CD4-positive, alpha-beta memory T cell (primary cell): ENCODE measurements around the gene IFITM2. TPM values are rescaled to one million over a fixed set of nuclear protein-coding genes. Genes with fewer than 3 reads are reported as not detected.
"Not testable (repeated sequence)": the region's sequence is repeated elsewhere in the genome, so short reads cannot be mapped to it uniquely, and the experiment has no call there.

Experiments
- CTCF ChIA-PET: fragments of 350-600 bp; sonication (Branson Sonifier 250); formaldehyde crosslinking; loops from one replicate; lab custom pipeline; 2021; ENCODE audit warnings: inconsistent platforms; ENCODE audit not compliant: partially characterized antibody; lab: Charles Lee
- POLR2A ChIA-PET: fragments of 350-600 bp; sonication (Branson Sonifier 250); formaldehyde crosslinking; loops from one replicate; lab custom pipeline; 2021; ENCODE audit not compliant: partially characterized antibody; lab: Charles Lee
- DNase-seq, 5 donors: peaks; one replicate each; pipeline versions ENCODE4 v3.0.0 to v3.0.0-alpha.2; 2020 to 2022; ENCODE audit warnings: mixed read lengths in 1 of 5
- H3K27ac ChIP-seq: one replicate; pipeline ENCODE4 v1.7.0; 2013; ENCODE audit warnings: low read depth, low read length
- H3K27me3 ChIP-seq: 2 replicates; pipeline ENCODE4 v1.7.0; 2013; ENCODE audit warnings: mild to moderate bottlenecking, low read length, moderate library complexity; ENCODE audit not compliant: insufficient read depth
- H3K36me3 ChIP-seq: 2 replicates; pipeline ENCODE4 v1.7.0; 2013; ENCODE audit warnings: mild to moderate bottlenecking, low read length, moderate library complexity; ENCODE audit not compliant: insufficient read depth
- H3K4me1 ChIP-seq: 2 replicates; pipeline ENCODE4 v1.7.0; 2013; ENCODE audit warnings: mild to moderate bottlenecking, low read length, moderate library complexity; ENCODE audit not compliant: insufficient read depth
- H3K4me3 ChIP-seq, 2 donors: one replicate each; pipeline ENCODE4 v1.7.0; 2013; ENCODE audit warnings: low read length in 2 of 2, mild to moderate bottlenecking in 1 of 2
- H3K9me3 ChIP-seq, 2 donors: one replicate each; pipeline ENCODE4 v1.7.0; 2013; ENCODE audit warnings: low read length in 2 of 2, control low read depth in 1 of 2; ENCODE audit not compliant: control insufficient read depth in 1 of 2
- H3K27ac Mint-ChIP-seq, 7 donors: one replicate each; pipeline ENCODE4 v1.8.0; 2020 to 2021; ENCODE audit warnings: mixed read lengths in 7 of 7, mild to moderate bottlenecking in 6 of 7, inconsistent platforms in 3 of 7, moderate library complexity in 3 of 7
- H3K27me3 Mint-ChIP-seq, 2 donors: one replicate each; pipeline ENCODE4 v1.8.0; 2020 to 2021; ENCODE audit warnings: mixed read lengths in 2 of 2
- H3K36me3 Mint-ChIP-seq, 2 donors: one replicate each; pipeline ENCODE4 v1.8.0; 2020 to 2021; ENCODE audit warnings: mixed read lengths in 2 of 2, inconsistent platforms in 1 of 2, mild to moderate bottlenecking in 1 of 2
- H3K4me1 Mint-ChIP-seq, 4 donors: one replicate each; pipeline ENCODE4 v1.8.0; 2020 to 2021; ENCODE audit warnings: mixed read lengths in 4 of 4, mild to moderate bottlenecking in 1 of 4
- H3K4me3 Mint-ChIP-seq, 8 donors: one replicate each; pipeline ENCODE4 v1.8.0; 2020 to 2021; ENCODE audit warnings: mixed read lengths in 8 of 8, mild to moderate bottlenecking in 7 of 8, moderate library complexity in 6 of 8, inconsistent platforms in 3 of 8
- H3K9me3 Mint-ChIP-seq, 8 donors: one replicate each; pipeline ENCODE4 v1.8.0; 2020 to 2021; ENCODE audit warnings: mixed read lengths in 8 of 8, mild to moderate bottlenecking in 5 of 8, inconsistent platforms in 3 of 8, moderate library complexity in 1 of 8
- intact Hi-C: fragments of 100-400 bp; cut with micrococcal nuclease; formaldehyde crosslinking; loops from one replicate; pipeline ENCODE4 v1.15.1; 2023
- polyA plus RNA-seq, 2 donors: library from polyadenylated mRNA; unstranded; fragments of 300-500 nt; fragmentation: Illumina TruSeq; gene quantifications; one replicate each; pipeline ENCODE4 v1.2.3, GENCODE V29; 2021
- total RNA-seq, 2 experiments: library from RNA; stranded (reverse); gene quantifications; one replicate each; pipeline ENCODE4 v1.2.3, GENCODE V29; 2021

The IFITM2 gene
- total and polyA plus RNA-seq, 4 experiments from 2014 or later, result 202 to 3,716 (median 1,347) TPM

DNA sequence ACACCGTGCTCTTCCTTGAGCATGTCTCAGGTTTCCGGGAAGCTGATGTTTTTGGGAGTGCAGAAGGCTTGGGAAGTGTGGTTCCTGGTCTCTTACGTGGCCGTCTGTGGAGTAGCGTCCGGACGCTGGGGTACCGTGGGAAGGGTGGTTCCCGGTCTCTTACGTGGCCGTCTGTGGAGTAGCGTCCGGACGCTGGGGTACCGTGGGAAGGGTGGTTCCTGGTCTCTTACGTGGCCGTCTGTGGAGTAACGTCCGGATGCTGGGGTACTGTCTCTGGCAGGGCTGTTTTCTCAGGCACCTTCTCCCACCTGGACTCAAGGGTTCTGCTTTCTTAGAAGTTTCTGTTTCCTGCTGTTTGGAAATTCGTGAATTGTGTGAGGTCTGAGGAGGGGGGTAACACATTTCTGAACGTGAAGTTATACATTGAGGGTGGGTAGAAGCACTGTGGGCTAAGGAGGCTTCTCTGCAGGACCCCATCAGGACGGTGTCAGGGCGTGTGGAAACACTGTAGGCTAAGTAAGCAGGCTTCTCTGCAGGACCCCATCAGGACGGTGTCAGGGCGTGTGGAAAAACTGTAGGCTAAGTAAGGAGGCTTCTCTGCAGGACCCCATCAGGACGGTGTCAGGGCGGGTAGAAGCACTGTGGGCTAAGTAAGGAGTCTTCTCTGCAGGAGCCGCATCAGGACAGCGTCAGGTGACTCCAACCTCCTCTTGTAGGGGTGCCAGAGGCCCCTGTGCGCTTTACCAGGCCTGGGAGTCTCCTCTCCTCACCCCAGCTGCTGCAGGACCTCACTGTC, 18.4 kb downstream of the IFITM2 start:
- peak overlapping the region; percentile 76 for H3K27ac ChIP-seq
- ChIA-PET CTCF (interaction anchor here (1.6 kb wide), 1 partner anchor 29 kb away, joined by 5 read pairs; no protein-coding TSS in a partner anchor), POLR2A (interaction anchor here (0.6 to 4.5 kb wide), 6 partner anchors 10 to 118 kb away, joined by 3 to 42 read pairs (median 6); partner anchors contain the start of genes BET1L, IFITM1 and RIC8A)
- peak overlapping the region; percentile 86 to 96 (median 91) for H3K27ac Mint-ChIP-seq
- H3K4me1 Mint-ChIP-seq, result peaks cover 30 to 70% (median 51%) of the 10 kb centered on the region in 4 donors
- H3K36me3 Mint-ChIP-seq, result no peaks in the 10 kb centered on the region
- H3K36me3 ChIP-seq, result no peaks in the 10 kb centered on the region
- no peak for DNase-seq
- H3K27me3 ChIP-seq, result no peaks in the 10 kb centered on the region
- peaks cover 0 to 2% (median 0%) of the 10 kb centered on the region in 8 donors for H3K9me3 Mint-ChIP-seq
- intact Hi-C loops, result no loop called here
- H3K27me3 Mint-ChIP-seq, result no peaks in the 10 kb centered on the region
- no peak overlapping the region for H3K4me3 ChIP-seq
- no peaks in the 10 kb centered on the region for H3K9me3 ChIP-seq
- peak overlapping the region in 7 of 8 donors; percentile 31 to 84 (median 64) for H3K4me3 Mint-ChIP-seq
- H3K4me1 ChIP-seq, result peaks cover 40% of the 10 kb centered on the region

DNA sequence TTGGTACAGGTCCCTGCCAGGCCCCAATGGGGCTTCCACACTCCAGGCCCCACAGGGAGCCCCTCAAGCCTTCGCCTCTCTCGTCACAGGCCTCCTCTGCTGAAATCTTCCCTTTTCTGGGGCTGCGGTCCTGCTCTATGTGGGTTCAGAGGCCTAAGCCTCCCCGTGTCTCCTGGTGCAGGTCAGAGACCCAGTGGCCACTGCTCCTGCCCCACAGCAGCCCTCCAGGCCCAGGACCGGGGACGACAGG, 18.9 kb downstream of the IFITM2 start:
- H3K4me1 Mint-ChIP-seq, result peaks cover 33 to 75% (median 56%) of the 10 kb centered on the region in 4 donors
- H3K36me3 Mint-ChIP-seq, result no peaks in the 10 kb centered on the region
- H3K36me3 ChIP-seq, result no peaks in the 10 kb centered on the region
- H3K4me1 ChIP-seq, result peaks cover 45% of the 10 kb centered on the region
- peak overlapping the region; percentile 76 for H3K27ac ChIP-seq
- H3K9me3 ChIP-seq, result no peaks in the 10 kb centered on the region
- intact Hi-C loops, result no loop called here
- H3K9me3 Mint-ChIP-seq, result peaks cover 0 to 2% (median 0%) of the 10 kb centered on the region in 8 donors
- H3K27ac Mint-ChIP-seq, result peak overlapping the region; percentile 86 to 96 (median 91)
- CTCF ChIA-PET, result interaction anchor here (1.5 kb wide), 1 partner anchor 15 kb away, joined by 4 read pairs; no protein-coding TSS in a partner anchor
- H3K4me3 Mint-ChIP-seq, result peak overlapping the region in 7 of 8 donors; percentile 58 to 84 (median 64)
- DNase-seq, result no peak
- H3K27me3 ChIP-seq, result no peaks in the 10 kb centered on the region
- H3K27me3 Mint-ChIP-seq, result no peaks in the 10 kb centered on the region
- POLR2A ChIA-PET, result interaction anchor here (1.1 to 4.5 kb wide), 6 partner anchors 10 to 118 kb away, joined by 3 to 42 read pairs (median 6); partner anchors contain the start of genes BET1L, IFITM1, PGGHG and RIC8A
- peak overlapping the region in 1 of 2 donors; percentile 37 for H3K4me3 ChIP-seq

DNA sequence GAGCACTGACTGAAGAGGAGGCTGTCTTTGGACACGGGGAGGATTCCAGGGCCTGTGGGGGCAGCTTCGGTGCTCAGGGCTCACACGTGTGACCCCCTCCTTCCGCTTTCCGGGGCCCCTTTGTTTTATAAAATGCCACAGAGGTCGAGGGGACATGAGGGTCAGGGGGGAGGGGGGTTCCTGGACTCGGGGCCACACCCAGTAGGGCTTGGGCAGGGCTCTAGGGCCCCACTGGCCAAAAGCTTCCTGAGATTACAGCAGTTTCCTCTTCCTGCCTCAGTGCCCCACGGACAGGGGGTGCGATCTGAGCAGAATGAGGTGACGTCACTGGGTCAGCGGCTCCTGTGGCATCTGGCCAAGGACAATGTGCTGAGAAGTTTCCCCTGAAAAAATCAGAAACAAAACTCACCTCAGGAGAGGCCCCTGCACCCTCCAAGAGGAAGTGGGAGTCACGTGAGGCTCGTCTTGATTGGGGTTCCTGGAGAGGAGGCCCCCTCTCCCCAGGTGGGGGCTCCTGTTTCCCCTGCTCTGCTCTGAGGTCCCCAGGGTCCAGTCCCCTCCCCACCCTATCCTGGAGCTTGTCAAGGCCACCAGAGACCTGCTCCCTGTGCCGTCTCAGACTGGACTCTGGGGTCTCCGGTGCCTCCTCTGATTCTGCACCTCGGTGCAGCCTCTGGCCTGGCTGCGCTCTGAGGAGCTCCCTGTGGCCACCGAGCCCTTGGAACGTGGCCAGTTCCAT, 19.4 kb downstream of the IFITM2 start:
- Mint-ChIP-seq H3K4me1 (peaks cover 33 to 80% (median 57%) of the 10 kb centered on the region in 4 donors), H3K4me3 (peak overlapping the region; percentile 58 to 84 (median 67)), H3K27ac (peak overlapping the region; percentile 86 to 96 (median 91)), H3K36me3 (no peaks in the 10 kb centered on the region), H3K9me3 (peaks cover 0 to 2% (median 0%) of the 10 kb centered on the region in 8 donors), H3K27me3 (no peaks in the 10 kb centered on the region)
- intact Hi-C loops, result no loop called here
- Histone ChIP-seq H3K4me1 (peaks cover 50% of the 10 kb centered on the region), H3K27me3 (no peaks in the 10 kb centered on the region), H3K9me3 (no peaks in the 10 kb centered on the region), H3K36me3 (no peaks in the 10 kb centered on the region), H3K27ac (peak overlapping the region; percentile 76), H3K4me3 (peak overlapping the region in 1 of 2 donors; percentile 37)
- DNase-seq, result peak; percentile 67 to 82 (median 68)
- ChIA-PET CTCF (interaction anchor here (1.4 to 1.5 kb wide), 4 partner anchors 15 to 76 kb away, joined by 3 to 4 read pairs (median 4); no protein-coding TSS in a partner anchor), POLR2A (interaction anchor here (0.7 to 4.5 kb wide), 8 partner anchors 11 to 119 kb away, joined by 3 to 42 read pairs (median 4); partner anchors contain the start of genes BET1L, IFITM1, PGGHG and RIC8A)

DNA sequence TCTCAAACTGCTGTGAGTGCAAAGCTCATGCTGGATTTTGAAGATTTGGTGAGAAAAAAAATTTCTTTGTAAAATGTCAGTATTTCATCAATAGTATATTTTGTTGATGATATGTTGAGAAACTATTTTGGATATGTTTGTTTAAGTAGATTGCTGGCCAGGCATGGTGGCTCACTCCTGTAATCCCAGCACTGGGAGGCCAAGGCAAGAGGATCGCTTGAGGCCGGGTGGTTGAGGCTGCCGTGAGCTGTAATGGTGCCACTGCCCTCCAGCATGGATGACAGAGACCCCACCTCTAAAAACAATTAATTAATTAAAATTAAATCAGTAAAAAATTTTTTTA, 19.9 kb downstream of the IFITM2 start:
- H3K27me3 ChIP-seq, result no peaks in the 10 kb centered on the region
- H3K27me3 Mint-ChIP-seq, result no peaks in the 10 kb centered on the region
- H3K9me3 Mint-ChIP-seq, result peaks cover 0 to 2% (median 0%) of the 10 kb centered on the region in 8 donors
- H3K4me3 Mint-ChIP-seq, result peak overlapping the region; percentile 21 to 75 (median 62)
- H3K4me3 ChIP-seq, result no peak overlapping the region
- intact Hi-C loops, result no loop called here
- peak overlapping the region; percentile 76 for H3K27ac ChIP-seq
- DNase-seq, result no peak
- CTCF ChIA-PET, result interaction anchor here (1.4 to 1.5 kb wide), 4 partner anchors 16 to 76 kb away, joined by 3 to 4 read pairs (median 4); no protein-coding TSS in a partner anchor
- POLR2A ChIA-PET, result interaction anchor here (0.7 to 4.5 kb wide), 7 partner anchors 12 to 119 kb away, joined by 3 to 42 read pairs (median 4); partner anchors contain the start of genes BET1L, IFITM1, PGGHG and RIC8A
- H3K4me1 Mint-ChIP-seq, result peaks cover 33 to 83% (median 57%) of the 10 kb centered on the region in 4 donors
- no peaks in the 10 kb centered on the region for H3K9me3 ChIP-seq
- H3K4me1 ChIP-seq, result peaks cover 50% of the 10 kb centered on the region
- peak overlapping the region; percentile 86 to 96 (median 91) for H3K27ac Mint-ChIP-seq
- H3K36me3 ChIP-seq, result no peaks in the 10 kb centered on the region
- H3K36me3 Mint-ChIP-seq, result no peaks in the 10 kb centered on the region

DNA sequence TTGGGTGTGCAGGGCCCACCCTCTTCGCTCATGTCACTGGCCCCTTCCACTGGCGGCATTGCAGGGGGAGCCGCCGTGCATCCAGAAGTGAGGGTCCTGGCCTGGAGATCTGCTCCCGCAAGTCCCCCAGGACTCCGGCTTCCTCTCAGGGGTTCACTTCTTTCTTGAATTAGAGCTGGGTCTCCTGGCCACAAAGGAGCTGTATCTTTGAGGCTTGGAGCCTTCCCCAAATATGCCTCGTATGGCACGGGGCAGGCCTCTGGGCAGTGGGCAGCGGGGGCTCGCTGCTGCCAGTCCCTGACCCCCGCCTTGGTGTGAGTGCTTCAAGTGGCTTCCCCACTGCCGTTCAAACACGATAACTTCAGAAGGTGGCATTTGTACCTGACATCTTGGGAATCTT, 20.4 kb downstream of the IFITM2 start:
- Mint-ChIP-seq H3K27ac (peak overlapping the region in 6 of 7 donors; percentile 17 to 86 (median 40)), H3K9me3 (peaks cover 0 to 2% (median 0%) of the 10 kb centered on the region in 8 donors), H3K27me3 (no peaks in the 10 kb centered on the region), H3K36me3 (no peaks in the 10 kb centered on the region), H3K4me1 (peaks cover 33 to 88% (median 57%) of the 10 kb centered on the region in 4 donors), H3K4me3 (peak overlapping the region in 1 of 8 donors; percentile 35)
- no peak overlapping the region for H3K27ac ChIP-seq
- intact Hi-C loops, result no loop called here
- H3K9me3 ChIP-seq, result no peaks in the 10 kb centered on the region
- ChIA-PET POLR2A (interaction anchor here (1.4 to 4.5 kb wide), 6 partner anchors 11 to 120 kb away, joined by 4 to 42 read pairs (median 6); partner anchors contain the start of genes BET1L, IFITM1, PGGHG and RIC8A), CTCF (interaction anchor here (1.4 to 2.8 kb wide), 5 partner anchors 16 to 77 kb away, joined by 3 to 18 read pairs (median 4); no protein-coding TSS in a partner anchor)
- no peak for DNase-seq
- H3K27me3 ChIP-seq, result no peaks in the 10 kb centered on the region
- no peak overlapping the region for H3K4me3 ChIP-seq
- H3K36me3 ChIP-seq, result no peaks in the 10 kb centered on the region
- H3K4me1 ChIP-seq, result peaks cover 50% of the 10 kb centered on the region

DNA sequence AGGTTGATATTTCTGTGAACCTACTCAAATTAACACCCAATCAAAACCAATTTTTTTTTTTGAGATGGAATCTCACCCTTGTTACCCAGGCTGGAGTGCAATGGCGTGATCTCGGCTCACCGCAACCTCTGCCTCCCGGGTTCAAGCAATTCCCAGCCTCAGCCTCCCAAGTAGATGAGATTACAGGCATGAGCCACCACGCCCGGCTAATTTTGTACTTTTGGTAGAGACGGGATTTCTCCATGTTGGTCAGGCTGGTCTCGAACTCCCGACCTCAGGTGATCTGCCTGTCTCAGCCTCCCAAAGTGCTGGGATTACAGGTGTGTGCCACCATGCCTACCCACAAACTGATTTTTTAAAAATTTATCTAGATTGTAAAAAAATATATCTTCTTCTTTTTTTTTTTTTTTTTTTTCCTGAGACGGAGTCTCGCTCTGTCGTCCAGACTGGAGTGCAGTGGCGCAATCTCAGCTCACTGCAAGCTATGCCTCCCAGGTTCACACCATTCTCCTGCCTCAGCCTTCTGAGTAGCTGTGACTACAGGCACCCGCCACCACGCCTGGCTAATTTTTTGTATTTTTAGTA, 21.0 kb downstream of the IFITM2 start:
- intact Hi-C loops, result not testable (repeated sequence)
- peak overlapping the region in 1 of 8 donors; percentile 43 for H3K4me3 Mint-ChIP-seq

More for the DNA sequence above, 21.0 kb downstream of the IFITM2 start:
- peaks cover 33 to 87% (median 57%) of the 10 kb centered on the region in 4 donors for H3K4me1 Mint-ChIP-seq
- not testable (repeated sequence) for H3K36me3 ChIP-seq, H3K9me3 ChIP-seq, H3K27ac ChIP-seq, H3K27me3 ChIP-seq, H3K9me3 Mint-ChIP-seq, H3K27me3 Mint-ChIP-seq, DNase-seq, H3K36me3 Mint-ChIP-seq, H3K4me3 ChIP-seq
- H3K27ac Mint-ChIP-seq, result peak overlapping the region in 4 of 7 donors; percentile 83 to 89 (median 84)
- peaks cover 50% of the 10 kb centered on the region for H3K4me1 ChIP-seq
- ChIA-PET CTCF (interaction anchor here (2.1 to 2.8 kb wide), 2 partner anchors 11 to 25 kb away, joined by 10 to 18 read pairs; no protein-coding TSS in a partner anchor), POLR2A (interaction anchor here (1.3 to 2.1 kb wide), 6 partner anchors 12 to 41 kb away, joined by 4 to 16 read pairs (median 6); partner anchors contain the start of gene PGGHG)
